GM12878 (cell line): Measurements from ENCODE around the gene CFAP20. TPM values are rescaled to one million over a fixed set of nuclear protein-coding genes. Genes with fewer than 3 reads are reported as not detected.

Experiments used
- ATAC-seq: fragments of 200-7000 bp; cut with Tn5 transposase; 3 replicates; pipeline ENCODE4 v1.9.1; 2020; ENCODE audit warnings: mild to moderate bottlenecking, moderate library complexity
- BruUV-seq: library from RNA; stranded (reverse); fragments of 400-500 nt; replicated peaks from 2 replicates; lab custom pipeline; 2021; lab: Mats Ljungman, UMichigan
- CTCF ChIA-PET: fragments of 300-600 bp; sonication (Branson Sonifier 250); formaldehyde crosslinking; extraction: SDS; loops from one replicate; lab custom pipeline; 2021; ENCODE audit warnings: inconsistent platforms; lab: Yijun Ruan, JAX
- POLR2A ChIA-PET: fragments of 350-600 bp; formaldehyde crosslinking; extraction: SDS; loops from one replicate; lab custom pipeline; 2021; ENCODE audit warnings: inconsistent platforms; lab: Charles Lee
- RAD21 ChIA-PET: fragments of 300-600 bp; sonication (Branson Sonifier 250); formaldehyde crosslinking; loops from one replicate; lab custom pipeline; 2023; ENCODE audit warnings: antibody characterized with exemption; ENCODE audit not compliant: unreplicated experiment; lab: Charles Lee
- SMC1A ChIA-PET: fragments of 300-600 bp; sonication (Branson Sonifier 250); formaldehyde crosslinking; loops from one replicate; lab custom pipeline; 2023; ENCODE audit not compliant: unreplicated experiment, uncharacterized antibody; lab: Charles Lee
- DNase-seq: peaks from one replicate; pipeline ENCODE4 v3.0.0-alpha.2; 2011; ENCODE audit warnings: low read depth, low spot score
- FAIRE-seq: peaks from 3 replicates; lab custom pipeline; 2011; peaks lifted over from hg19 to GRCh38; lab: Jason Lieb, UNC
- H2AFZ ChIP-seq: 2 replicates; pipeline ENCODE4 v1.6.0; 2011; ENCODE audit warnings: low read depth, low read length, control low read depth; ENCODE audit not compliant: control insufficient read depth
- H3K27ac ChIP-seq: 2 replicates; pipeline ENCODE4 v1.5.1; 2011; ENCODE audit warnings: control low read depth; ENCODE audit not compliant: control insufficient read depth, insufficient read depth
- H3K27me3 ChIP-seq, 2 experiments: replicated peaks in 1 of 2; 2 replicates each; pipeline versions ENCODE4 v1.6.0 to v1.6.1; 2011; ENCODE audit warnings: low read length in 1 of 2; ENCODE audit not compliant: control insufficient read depth in 2 of 2, insufficient read depth in 2 of 2
- H3K36me3 ChIP-seq, 2 experiments: 2 replicates each; pipeline ENCODE4 v1.5.1; 2011; ENCODE audit warnings: low read length in 1 of 2; ENCODE audit not compliant: control insufficient read depth in 2 of 2, insufficient read depth in 2 of 2
- H3K4me1 ChIP-seq: 2 replicates; pipeline ENCODE4 v1.6.1; 2011; ENCODE audit warnings: mild to moderate bottlenecking, low read length, moderate library complexity, mixed read lengths; ENCODE audit not compliant: control insufficient read depth, insufficient read depth
- H3K4me2 ChIP-seq: 2 replicates; pipeline ENCODE4 v1.6.0; 2011; ENCODE audit warnings: control low read depth; ENCODE audit not compliant: control insufficient read depth, insufficient read depth
- H3K4me3 ChIP-seq: fragments of 200-600 bp; sonication (generic); 2 replicates; pipeline ENCODE4 v1.5.1; 2016
- H3K79me2 ChIP-seq: 2 replicates; pipeline ENCODE4 v1.6.0; 2011; ENCODE audit warnings: low read length; ENCODE audit not compliant: control insufficient read depth, insufficient read depth
- H3K9ac ChIP-seq: 2 replicates; pipeline ENCODE4 v1.8.0; 2011; ENCODE audit warnings: low read length, control low read depth, mixed read lengths; ENCODE audit not compliant: control insufficient read depth, insufficient read depth
- H3K9me3 ChIP-seq: replicated peaks from 3 replicates; pipeline ENCODE4 v1.5.1; 2011; ENCODE audit warnings: mild to moderate bottlenecking, low read length; ENCODE audit not compliant: control insufficient read depth, insufficient read depth
- H4K20me1 ChIP-seq: 2 replicates; pipeline ENCODE4 v1.6.0; 2011; ENCODE audit not compliant: control insufficient read depth, insufficient read depth
- BHLHE40 ChIP-seq, 2 experiments: fragments of 450-650 bp in 1 of 2; IDR thresholded peaks; 2 replicates each; pipeline ENCODE4 v1.6.1; 2011 to 2017; ENCODE audit warnings: low read depth in 2 of 2, borderline replicate concordance in 1 of 2, improper control_type of control experiment in 1 of 2, low read length in 1 of 2, mild to moderate bottlenecking in 1 of 2
- BMI1 ChIP-seq: fragments of 450-650 bp; IDR thresholded peaks from 2 replicates; pipeline ENCODE4 v1.6.1; 2016; ENCODE audit warnings: mild to moderate bottlenecking, moderate library complexity, borderline replicate concordance
- CHD1 ChIP-seq: IDR thresholded peaks from 2 replicates; pipeline ENCODE4 v1.6.1; 2012; ENCODE audit warnings: low read depth, low read length, improper control_type of control experiment
- JUND ChIP-seq: IDR thresholded peaks from 2 replicates; pipeline ENCODE4 v1.6.1; 2012; ENCODE audit warnings: low read depth, mild to moderate bottlenecking, low read length, improper control_type of control experiment, moderate library complexity
- NRF1 ChIP-seq: conservative IDR thresholded peaks from 2 replicates; pipeline ENCODE4 v1.6.1; 2011; ENCODE audit warnings: mild to moderate bottlenecking, low read depth, low read length, improper control_type of control experiment
- POLR2AphosphoS2 ChIP-seq: IDR thresholded peaks from 2 replicates; pipeline ENCODE4 v1.6.1; 2011; ENCODE audit warnings: low read depth, mild to moderate bottlenecking, low read length, improper control_type of control experiment, moderate library complexity
- SMC3 ChIP-seq: IDR thresholded peaks from 2 replicates; pipeline ENCODE4 v1.6.1; 2011; ENCODE audit warnings: low read length, improper control_type of control experiment, borderline replicate concordance
- WGBS: methylation state at CpG from one replicate; pipeline ENCODE4 v1.1.6; 2016; ENCODE audit warnings: low lambda C conversion rate; ENCODE audit not compliant: insufficient replicate concordance, insufficient coverage; ENCODE audit errors: missing lambda C conversion rate; 5-methylcytosine and 5-hydroxymethylcytosine counted together
- in situ Hi-C: fragments of 300-500 bp; cut with MboI; formaldehyde crosslinking; loops from 9 replicates; pipeline ENCODE4 v1.14.3; 2018; ENCODE audit warnings: mixed read lengths
- intact Hi-C: fragments of 100-400 bp; cut with micrococcal nuclease; formaldehyde crosslinking; loops from one replicate; pipeline ENCODE4 v1.14.2; 2022; ENCODE audit not compliant: unreplicated experiment
- polyA plus RNA-seq, 11 experiments: library from polyadenylated mRNA; depleted of rRNA in 4 of 11; unstranded in 6 of 11; stranded (reverse) in 5 of 11; fragments of >200 nt; fragmentation: Nextera tagmentation in 4 of 11; fragmentation: Illumina TruSeq in 1 of 11; extraction: Ambion mirVana in 4 of 11; extraction: Trizol in 1 of 11; gene quantifications; 1 replicate in 1 of 11; 2 replicates in 10 of 11; pipeline versions ENCODE4 v1.2.1 to v1.2.3, GENCODE V29; 2011 to 2016; ENCODE audit warnings: inconsistent platforms in 2 of 11, missing spikeins in 2 of 11, low read depth in 1 of 11
- total RNA-seq, 4 experiments: library from RNA; depleted of rRNA in 3 of 4; stranded (reverse); fragments of >200 nt in 3 of 4; fragmentation: Illumina TruSeq in 1 of 4; extraction: Trizol in 1 of 4; gene quantifications; 2 replicates each; pipeline versions ENCODE4 v1.2.1 to v1.2.3, GENCODE V29; 2013 to 2021
- TF ChIP-seq, protein P1 (sequence below): IDR thresholded peaks from 2 replicates; pipeline ENCODE4 v1.6.1; 2011; ENCODE audit warnings: mild to moderate bottlenecking, low read depth, low read length, moderate library complexity; ENCODE audit not compliant: insufficient replicate concordance
- TF ChIP-seq, protein P2 (sequence below): IDR thresholded peaks from 2 replicates; pipeline ENCODE4 v1.6.1; 2011; ENCODE audit warnings: borderline replicate concordance, low read depth, mild to moderate bottlenecking, moderate library complexity, mixed read lengths, low read length; ENCODE audit not compliant: insufficient read depth; ENCODE audit errors: extremely low read length

CFAP20 gene
- total and polyA plus RNA-seq, 10 of the 15 experiments (the other 5 are each of a cell fraction or from before 2014, with no cell fraction given), result 10.9 to 61.7 (median 46.2) TPM

DNA sequence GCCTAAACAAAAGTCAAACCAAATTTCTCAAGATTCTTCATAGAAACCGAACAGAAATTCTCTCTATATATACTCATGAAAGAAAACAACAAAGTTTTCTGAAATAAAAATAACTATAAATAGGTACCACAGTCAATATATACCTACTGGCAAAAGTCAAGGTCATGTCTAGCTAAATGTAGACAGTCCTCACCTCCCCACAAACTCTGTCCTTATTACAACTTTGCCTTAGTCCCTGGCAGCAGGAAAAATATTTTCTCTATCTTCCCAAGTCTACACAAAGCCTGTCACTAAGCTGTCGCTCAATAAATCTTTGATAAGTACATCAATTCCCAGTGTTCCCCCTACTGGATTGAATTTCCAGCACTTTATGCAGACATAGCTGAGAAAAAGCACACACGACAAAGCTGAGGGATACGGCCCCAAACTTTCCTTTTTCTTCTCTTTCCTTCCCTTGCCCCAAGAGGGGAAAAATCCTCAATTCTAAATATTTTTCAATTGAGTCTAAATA, 2.7 kb downstream of the CFAP20 start:
- peaks cover 5% of the 10 kb centered on the region; the same call in 1 of the 2 replicates for H4K20me1 ChIP-seq
- RAD21 ChIA-PET, result interaction anchor here (0.9 to 6.6 kb wide), 12 partner anchors 17 to 180 kb away, joined by 3 to 30 read pairs (median 4); partner anchors contain the start of gene MMP15
- WGBS, result 72% methylated on average over 4 of the region's 4 CpGs
- H3K27ac ChIP-seq, result no peak overlapping the region
- intact Hi-C loops, result loop anchor here (5.0 to 10.0 kb wide), 2 partner anchors 181 to 682 kb away; partner anchors contain the start of genes CIAPIN1 and COQ9
- H3K9me3 ChIP-seq, result no peaks in the 10 kb centered on the region
- TF ChIP-seq, protein P1, sequence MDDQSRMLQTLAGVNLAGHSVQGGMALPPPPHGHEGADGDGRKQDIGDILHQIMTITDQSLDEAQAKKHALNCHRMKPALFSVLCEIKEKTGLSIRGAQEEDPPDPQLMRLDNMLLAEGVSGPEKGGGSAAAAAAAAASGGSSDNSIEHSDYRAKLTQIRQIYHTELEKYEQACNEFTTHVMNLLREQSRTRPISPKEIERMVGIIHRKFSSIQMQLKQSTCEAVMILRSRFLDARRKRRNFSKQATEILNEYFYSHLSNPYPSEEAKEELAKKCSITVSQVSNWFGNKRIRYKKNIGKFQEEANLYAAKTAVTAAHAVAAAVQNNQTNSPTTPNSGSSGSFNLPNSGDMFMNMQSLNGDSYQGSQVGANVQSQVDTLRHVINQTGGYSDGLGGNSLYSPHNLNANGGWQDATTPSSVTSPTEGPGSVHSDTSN, result no peak
- no peak for TF ChIP-seq JUND
- TF ChIP-seq, protein P2, sequence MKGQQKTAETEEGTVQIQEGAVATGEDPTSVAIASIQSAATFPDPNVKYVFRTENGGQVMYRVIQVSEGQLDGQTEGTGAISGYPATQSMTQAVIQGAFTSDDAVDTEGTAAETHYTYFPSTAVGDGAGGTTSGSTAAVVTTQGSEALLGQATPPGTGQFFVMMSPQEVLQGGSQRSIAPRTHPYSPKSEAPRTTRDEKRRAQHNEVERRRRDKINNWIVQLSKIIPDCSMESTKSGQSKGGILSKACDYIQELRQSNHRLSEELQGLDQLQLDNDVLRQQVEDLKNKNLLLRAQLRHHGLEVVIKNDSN, result no peak
- TF ChIP-seq SMC3, result no peak
- TF ChIP-seq POLR2AphosphoS2, result no peak
- no peak for TF ChIP-seq CHD1
- TF ChIP-seq BMI1, result no peak
- TF ChIP-seq BHLHE40 (IDR thresholded peaks at IDR 0.05; ENCODE audit: borderline replicate concordance in 1 of 2, low read depth in 2 of 2, low read length in 1 of 2), result no peak
- no peak for TF ChIP-seq NRF1
- TF ChIP-seq, all 136 proteins: peak for 0
- peaks cover 0 to 4% of the 10 kb centered on the region in 2 experiments; a peak in 1 of 4 replicates for H3K36me3 ChIP-seq
- POLR2A ChIA-PET, result interaction anchor here (0.5 to 1.0 kb wide), 4 partner anchors 14 to 243 kb away, joined by 3 to 7 read pairs (median 3); no protein-coding TSS in a partner anchor
- H3K4me1 ChIP-seq, result peaks cover 19% of the 10 kb centered on the region
- DNase-seq (no peak), ATAC-seq (no peak), FAIRE-seq (no peak)
- CTCF ChIA-PET, result interaction anchor here (0.6 to 13.7 kb wide), 23 partner anchors 10 to 369 kb away, joined by 3 to 186 read pairs (median 5); partner anchors contain the start of gene ZNF319
- H3K79me2 ChIP-seq, result peaks cover 59% of the 10 kb centered on the region
- H3K9ac ChIP-seq, result no peak overlapping the region
- peak overlapping the region; percentile 85; the same call in 1 of the 2 replicates for H3K4me3 ChIP-seq
- SMC1A ChIA-PET, result interaction anchor here (0.7 to 3.9 kb wide), 26 partner anchors 10 to 534 kb away, joined by 3 to 25 read pairs (median 4); a partner anchor contains a TSS
- H3K4me2 ChIP-seq, result peak overlapping the region; percentile 99
- no TSS peak for BruUV-seq
- no peaks in the 10 kb centered on the region for H3K27me3 ChIP-seq
- in situ Hi-C loops, result loop anchor here (5.0 kb wide), 1 partner anchor 104 kb away; no protein-coding TSS in a partner anchor
- H2AFZ ChIP-seq, result no peak overlapping the region
